Smooth muscle cell (in vitro differentiated cells): ENCODE data around the gene SCAPER. TPM values are rescaled to one million over a fixed set of nuclear protein-coding genes. Genes with fewer than 3 reads are reported as not detected.

ENCODE experiments used
- DNase-seq: peaks from one replicate; lab custom pipeline; 2025; ENCODE audit not compliant: unreplicated experiment; lab: John Stamatoyannopoulos, UW
- H2AFZ ChIP-seq: fragments of 200-600 bp; sonication (generic); 2 replicates; pipeline ENCODE4 v1.6.0; 2016; ENCODE audit warnings: antibody characterized with exemption, low read depth, mild to moderate bottlenecking
- H3F3A ChIP-seq: fragments of 200-600 bp; sonication (generic); 2 replicates; pipeline ENCODE4 v1.6.0; 2017; ENCODE audit warnings: antibody characterized with exemption, low read depth
- H3K27ac ChIP-seq: fragments of 200-600 bp; sonication (generic); 2 replicates; pipeline ENCODE4 v1.5.1; 2016; ENCODE audit warnings: low read depth, mild to moderate bottlenecking
- H3K27me3 ChIP-seq: fragments of 200-600 bp; sonication (generic); 2 replicates; pipeline ENCODE4 v1.6.1; 2016; ENCODE audit warnings: low read depth, mild to moderate bottlenecking
- H3K36me3 ChIP-seq: fragments of 200-600 bp; sonication (generic); 2 replicates; pipeline ENCODE4 v1.5.1; 2016; ENCODE audit warnings: low read depth
- H3K4me1 ChIP-seq: fragments of 200-600 bp; sonication (generic); 2 replicates; pipeline ENCODE4 v1.5.1; 2016; ENCODE audit warnings: low read depth
- H3K4me2 ChIP-seq: fragments of 200-600 bp; sonication (generic); 2 replicates; pipeline ENCODE4 v1.6.0; 2016; ENCODE audit warnings: mild to moderate bottlenecking
- H3K4me3 ChIP-seq: fragments of 200-600 bp; sonication (generic); 2 replicates; pipeline ENCODE4 v1.5.1; 2016; ENCODE audit warnings: mild to moderate bottlenecking
- H3K79me2 ChIP-seq: fragments of 200-600 bp; sonication (generic); 2 replicates; pipeline ENCODE4 v1.6.0; 2016; ENCODE audit warnings: low read depth, mild to moderate bottlenecking
- H3K9ac ChIP-seq: fragments of 200-600 bp; sonication (generic); 2 replicates; pipeline ENCODE4 v1.6.0; 2016; ENCODE audit warnings: low read depth
- H3K9me3 ChIP-seq: fragments of 200-600 bp; sonication (generic); replicated peaks from 2 replicates; pipeline ENCODE4 v1.5.1; 2016; ENCODE audit warnings: low read depth
- H4K20me1 ChIP-seq: fragments of 200-600 bp; sonication (generic); 2 replicates; pipeline ENCODE4 v1.6.0; 2016; ENCODE audit warnings: low read depth
- CTCF ChIP-seq: fragments of 200-600 bp; sonication (generic); IDR thresholded peaks from 2 replicates; pipeline ENCODE4 v1.5.1; 2017; ENCODE audit warnings: borderline replicate concordance, mild to moderate bottlenecking, antibody characterized with exemption; ENCODE audit not compliant: insufficient read depth, poor library complexity, severe bottlenecking
- WGBS: methylation state at CpG from one replicate; pipeline ENCODE4 v1.1.7; 2016; ENCODE audit warnings: low lambda C conversion rate; 5-methylcytosine and 5-hydroxymethylcytosine counted together
- polyA plus RNA-seq: library from polyadenylated mRNA; unstranded; fragments of >200 nt; fragmentation: Nextera tagmentation; extraction: Ambion mirVana; gene quantifications from 2 replicates; pipeline ENCODE4 v1.2.1, GENCODE V29; 2016
- total RNA-seq: library from RNA; depleted of rRNA; stranded (reverse); fragments of >200 nt; gene quantifications from 2 replicates; pipeline ENCODE4 v1.2.3, GENCODE V29; 2014

Gene SCAPER
- total and polyA plus RNA-seq, 2 experiments from 2014 or later = 6.6 to 34.3 TPM

- Histone ChIP-seq H3K79me2 (no peaks in the 10 kb centered on the region), H4K20me1 (no peaks in the 10 kb centered on the region), H3K4me3 (no peak overlapping the region), H3K9ac (no peak overlapping the region), H2AFZ (no peak overlapping the region), H3F3A (no peaks in the 10 kb centered on the region), H3K27me3 (no peaks in the 10 kb centered on the region), H3K9me3 (no peaks in the 10 kb centered on the region), H3K27ac (no peak overlapping the region), H3K4me2 (no peak overlapping the region), H3K36me3 (no peaks in the 10 kb centered on the region), H3K4me1 (peaks cover 9% of the 10 kb centered on the region)
- 100% methylated on average over 2 of the region's 2 CpGs for WGBS
- DNase-seq = no peak
- TF ChIP-seq CTCF = no peak
Observed at GRCh38 chr15:76426941-76427340, 478.2 kb downstream of the SCAPER start.

- Histone ChIP-seq H3K36me3 (no peaks in the 10 kb centered on the region), H3K9me3 (no peaks in the 10 kb centered on the region), H3K79me2 (no peaks in the 10 kb centered on the region), H3K27ac (no peak overlapping the region), H3F3A (no peaks in the 10 kb centered on the region), H4K20me1 (no peaks in the 10 kb centered on the region), H3K4me2 (no peak overlapping the region), H3K4me1 (no peaks in the 10 kb centered on the region), H3K27me3 (no peaks in the 10 kb centered on the region), H3K9ac (no peak overlapping the region), H2AFZ (no peak overlapping the region), H3K4me3 (no peak overlapping the region)
- 87% methylated on average over 2 of the region's 2 CpGs for WGBS
- DNase-seq = no peak
- no peak for TF ChIP-seq CTCF
Observed at GRCh38 chr15:76418352-76419140, 486.6 kb downstream of the SCAPER start.

DNA sequence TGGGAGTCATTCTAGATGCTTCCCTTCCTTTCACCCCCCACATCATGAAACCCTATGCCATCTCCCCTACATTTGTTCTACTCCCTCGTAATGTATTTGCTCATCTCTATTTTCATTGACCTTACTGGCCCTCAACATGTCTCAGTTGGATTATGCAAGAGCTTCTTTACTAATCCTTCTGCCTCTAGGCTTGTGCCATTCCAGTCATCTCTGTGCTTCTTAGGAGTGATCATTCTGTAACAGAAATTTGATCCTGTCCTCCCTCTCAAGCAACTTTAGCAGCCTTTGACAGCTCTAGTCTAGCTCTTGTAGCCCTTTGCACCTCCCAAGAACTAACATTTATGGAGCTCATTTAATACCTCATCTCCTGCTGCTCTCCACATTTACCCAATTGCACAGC is 503.9 kb downstream of the SCAPER start:
- peaks cover 24% of the 10 kb centered on the region for H3K4me1 ChIP-seq
- no peaks in the 10 kb centered on the region for H3K79me2 ChIP-seq
- WGBS = 69% methylated on average over 1 of the region's 1 CpG
- H3K36me3 ChIP-seq = no peaks in the 10 kb centered on the region
- TF ChIP-seq CTCF = no peak
- H3K27me3 ChIP-seq = no peaks in the 10 kb centered on the region
- no peak overlapping the region for H2AFZ ChIP-seq
- no peak overlapping the region for H3K4me3 ChIP-seq
- H3K27ac ChIP-seq = no peak overlapping the region
- H3K9ac ChIP-seq = no peak overlapping the region
- no peaks in the 10 kb centered on the region for H3F3A ChIP-seq
- H3K4me2 ChIP-seq = no peak overlapping the region
- H4K20me1 ChIP-seq = no peaks in the 10 kb centered on the region
- no peak for DNase-seq
- no peaks in the 10 kb centered on the region for H3K9me3 ChIP-seq
